Lower lobe of right lung (tissue), 2 donors: Measurements from ENCODE around the gene SLC35F2. TPM values are rescaled to one million over a fixed set of nuclear protein-coding genes. Genes with fewer than 3 reads are reported as not detected.

Experiments used
- ATAC-seq, 2 donors: fragments of 200-7000 bp; cut with Tn5 transposase; one replicate each; pipeline ENCODE4 v1.9.1; 2020 to 2022; ENCODE audit warnings: mild to moderate bottlenecking in 2 of 2, moderate library complexity in 2 of 2
- DNase-seq: peaks from one replicate; pipeline ENCODE4 v3.0.0-alpha.2; 2020
- H3K27ac ChIP-seq: fragments of 200-600 bp; one replicate; pipeline ENCODE4 v1.8.0; 2022
- H3K27me3 ChIP-seq: fragments of 200-600 bp; one replicate; pipeline ENCODE4 v1.8.0; 2022; ENCODE audit warnings: low read depth
- H3K36me3 ChIP-seq: fragments of 200-600 bp; one replicate; pipeline ENCODE4 v1.8.0; 2022; ENCODE audit warnings: mild to moderate bottlenecking
- H3K4me1 ChIP-seq: fragments of 200-600 bp; one replicate; pipeline ENCODE4 v1.8.0; 2022
- H3K4me3 ChIP-seq: fragments of 200-600 bp; one replicate; pipeline ENCODE4 v1.8.0; 2022; ENCODE audit warnings: mild to moderate bottlenecking
- H3K9me3 ChIP-seq: fragments of 200-600 bp; one replicate; pipeline ENCODE4 v1.8.0; 2022
- CTCF ChIP-seq: fragments of 200-600 bp; IDR thresholded peaks from one replicate; pipeline ENCODE4 v1.8.0; 2022; ENCODE audit warnings: antibody characterized with exemption, mild to moderate bottlenecking
- intact Hi-C: fragments of 100-400 bp; cut with DNase I; formaldehyde crosslinking; loops from one replicate; pipeline ENCODE4 v1.11.0; 2022
- total RNA-seq: library from RNA; stranded (reverse); fragmentation: NEBNext Ultra II Directional; extraction: Animal tissue kit (Norgen Biotek cat#: 25700); gene quantifications from one replicate; pipeline ENCODE4 v1.2.1, GENCODE V29; 2021
- donor health status: DM: no; HTN: yes; CAD: no; lungs with severe emphysema.

SLC35F2 gene
- total RNA-seq, 1 donor from 2014 or later = 3.9 TPM

GRCh38 chr11:107747622-107748021, 111.0 kb downstream of the SLC35F2 start:
- intact Hi-C loops = no loop called here
- no peaks in the 10 kb centered on the region for H3K4me1 ChIP-seq
- no peak for TF ChIP-seq CTCF
- H3K27ac ChIP-seq = no peak overlapping the region
- H3K27me3 ChIP-seq = no peaks in the 10 kb centered on the region
- DNase-seq (no peak), ATAC-seq (no peak)
- no peaks in the 10 kb centered on the region for H3K36me3 ChIP-seq
- no peaks in the 10 kb centered on the region for H3K9me3 ChIP-seq
- no peak overlapping the region for H3K4me3 ChIP-seq

- no peak overlapping the region for H3K27ac ChIP-seq
- no peak overlapping the region for H3K4me3 ChIP-seq
- no peaks in the 10 kb centered on the region for H3K4me1 ChIP-seq
- DNase-seq = no peak
- ATAC-seq = no peak
- no peak for TF ChIP-seq CTCF
- H3K27me3 ChIP-seq = no peaks in the 10 kb centered on the region
- H3K36me3 ChIP-seq = no peaks in the 10 kb centered on the region
- H3K9me3 ChIP-seq = no peaks in the 10 kb centered on the region
- intact Hi-C loops = no loop called here
Observed at GRCh38 chr11:107744736-107745135, 113.9 kb downstream of the SLC35F2 start.

GRCh38 chr11:107743191-107743590, 115.4 kb downstream of the SLC35F2 start:
- Histone ChIP-seq H3K9me3 (no peaks in the 10 kb centered on the region), H3K27ac (no peak overlapping the region), H3K27me3 (no peaks in the 10 kb centered on the region), H3K36me3 (no peaks in the 10 kb centered on the region), H3K4me3 (no peak overlapping the region), H3K4me1 (no peaks in the 10 kb centered on the region)
- ATAC-seq (no peak), DNase-seq (no peak)
- TF ChIP-seq CTCF = no peak
- intact Hi-C loops = no loop called here

- Histone ChIP-seq H3K27me3 (no peaks in the 10 kb centered on the region), H3K27ac (no peak overlapping the region), H3K36me3 (no peaks in the 10 kb centered on the region), H3K9me3 (no peaks in the 10 kb centered on the region), H3K4me3 (no peak overlapping the region), H3K4me1 (no peaks in the 10 kb centered on the region)
- peak; percentile 83 to 94 for ATAC-seq
- peak; percentile 61 for DNase-seq
- peak; percentile 32 for TF ChIP-seq CTCF
- intact Hi-C loops = no loop called here
Observed at GRCh38 chr11:107741044-107741823, 117.4 kb downstream of the SLC35F2 start.

Other genes starting within 250 kb of the SLC35F2 start
- 0.92 TPM for gene SLN, start 146.7 kb downstream of the SLC35F2 start, total RNA-seq
- gene RAB39A, start 69.7 kb upstream of the SLC35F2 start, total RNA-seq = 3.1 TPM
- 29.7 TPM for gene CUL5, start 150.1 kb upstream of the SLC35F2 start, total RNA-seq